ENCODE measurements around the gene COL9A3.

Gene COL9A3

GRCh38 chr20:62780204-62780603 is 36.6 kb upstream of the COL9A3 start:
- no peak overlapping the region for H3K4me3 ChIP-seq (ENCODE audit: low read depth, low read length)
- TF ChIP-seq CTCF (IDR thresholded peaks at IDR 0.05; ENCODE audit: low read depth, low read length), result no peak

GRCh38 chr20:62780696-62781095 is 36.2 kb upstream of the COL9A3 start:
- no peak overlapping the region for H3K4me3 ChIP-seq (ENCODE audit: low read depth, low read length)
- no peak for TF ChIP-seq CTCF (IDR thresholded peaks at IDR 0.05; ENCODE audit: low read depth, low read length)

GRCh38 chr20:62782149-62782892 is 34.5 kb upstream of the COL9A3 start:
- no peak for TF ChIP-seq CTCF (IDR thresholded peaks at IDR 0.05; ENCODE audit: low read depth, low read length)
- no peak overlapping the region for H3K4me3 ChIP-seq (ENCODE audit: low read depth, low read length)

- no peak for TF ChIP-seq CTCF (IDR thresholded peaks at IDR 0.05; ENCODE audit: low read depth, low read length)
- no peak overlapping the region for H3K4me3 ChIP-seq (ENCODE audit: low read depth, low read length)
Measured at GRCh38 chr20:62782893-62783278, 34.0 kb upstream of the COL9A3 start.

- no peak for TF ChIP-seq CTCF (IDR thresholded peaks at IDR 0.05; ENCODE audit: low read depth, low read length)
- H3K4me3 ChIP-seq (ENCODE audit: low read depth, low read length), result no peak overlapping the region
Measured at GRCh38 chr20:62784497-62784896, 32.4 kb upstream of the COL9A3 start.

- no peak overlapping the region for H3K4me3 ChIP-seq (ENCODE audit: low read depth, low read length)
- TF ChIP-seq CTCF (IDR thresholded peaks at IDR 0.05; ENCODE audit: low read depth, low read length), result no peak
Measured at GRCh38 chr20:62785393-62785792, 31.5 kb upstream of the COL9A3 start.

- H3K4me3 ChIP-seq (ENCODE audit: low read depth, low read length), result no peak overlapping the region
Measured at GRCh38 chr20:62786157-62786556, 30.7 kb upstream of the COL9A3 start.

More at GRCh38 chr20:62786157-62786556, 30.7 kb upstream of the COL9A3 start:
- TF ChIP-seq CTCF (IDR thresholded peaks at IDR 0.05; ENCODE audit: low read depth, low read length), result no peak
